ENCODE data around the gene CFAP300.

GRCh38 chr11:102047305-102047924 lies at the start of gene CFAP300:
- TF ChIP-seq, protein P1, sequence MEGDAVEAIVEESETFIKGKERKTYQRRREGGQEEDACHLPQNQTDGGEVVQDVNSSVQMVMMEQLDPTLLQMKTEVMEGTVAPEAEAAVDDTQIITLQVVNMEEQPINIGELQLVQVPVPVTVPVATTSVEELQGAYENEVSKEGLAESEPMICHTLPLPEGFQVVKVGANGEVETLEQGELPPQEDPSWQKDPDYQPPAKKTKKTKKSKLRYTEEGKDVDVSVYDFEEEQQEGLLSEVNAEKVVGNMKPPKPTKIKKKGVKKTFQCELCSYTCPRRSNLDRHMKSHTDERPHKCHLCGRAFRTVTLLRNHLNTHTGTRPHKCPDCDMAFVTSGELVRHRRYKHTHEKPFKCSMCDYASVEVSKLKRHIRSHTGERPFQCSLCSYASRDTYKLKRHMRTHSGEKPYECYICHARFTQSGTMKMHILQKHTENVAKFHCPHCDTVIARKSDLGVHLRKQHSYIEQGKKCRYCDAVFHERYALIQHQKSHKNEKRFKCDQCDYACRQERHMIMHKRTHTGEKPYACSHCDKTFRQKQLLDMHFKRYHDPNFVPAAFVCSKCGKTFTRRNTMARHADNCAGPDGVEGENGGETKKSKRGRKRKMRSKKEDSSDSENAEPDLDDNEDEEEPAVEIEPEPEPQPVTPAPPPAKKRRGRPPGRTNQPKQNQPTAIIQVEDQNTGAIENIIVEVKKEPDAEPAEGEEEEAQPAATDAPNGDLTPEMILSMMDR (IDR thresholded peaks at IDR 0.05) = no peak
- no peak for TF ChIP-seq POLR2A (IDR thresholded peaks at IDR 0.05)

Data from body of pancreas (tissue), 4 donors.